HG02938 (cell line): Measurements from ENCODE around the gene RAB3B.
"Not testable (repeated sequence)": the region's sequence is repeated elsewhere in the genome, so short reads cannot be mapped to it uniquely, and the experiment has no call there.

Experiments
- ATAC-seq: cut with Tn5 transposase; IDR thresholded peaks from one replicate; pipeline ENCODE4 v1.9.1; 2021; ENCODE audit warnings: mild to moderate bottlenecking, moderate library complexity; ENCODE audit not compliant: unreplicated experiment

The RAB3B gene

DNA sequence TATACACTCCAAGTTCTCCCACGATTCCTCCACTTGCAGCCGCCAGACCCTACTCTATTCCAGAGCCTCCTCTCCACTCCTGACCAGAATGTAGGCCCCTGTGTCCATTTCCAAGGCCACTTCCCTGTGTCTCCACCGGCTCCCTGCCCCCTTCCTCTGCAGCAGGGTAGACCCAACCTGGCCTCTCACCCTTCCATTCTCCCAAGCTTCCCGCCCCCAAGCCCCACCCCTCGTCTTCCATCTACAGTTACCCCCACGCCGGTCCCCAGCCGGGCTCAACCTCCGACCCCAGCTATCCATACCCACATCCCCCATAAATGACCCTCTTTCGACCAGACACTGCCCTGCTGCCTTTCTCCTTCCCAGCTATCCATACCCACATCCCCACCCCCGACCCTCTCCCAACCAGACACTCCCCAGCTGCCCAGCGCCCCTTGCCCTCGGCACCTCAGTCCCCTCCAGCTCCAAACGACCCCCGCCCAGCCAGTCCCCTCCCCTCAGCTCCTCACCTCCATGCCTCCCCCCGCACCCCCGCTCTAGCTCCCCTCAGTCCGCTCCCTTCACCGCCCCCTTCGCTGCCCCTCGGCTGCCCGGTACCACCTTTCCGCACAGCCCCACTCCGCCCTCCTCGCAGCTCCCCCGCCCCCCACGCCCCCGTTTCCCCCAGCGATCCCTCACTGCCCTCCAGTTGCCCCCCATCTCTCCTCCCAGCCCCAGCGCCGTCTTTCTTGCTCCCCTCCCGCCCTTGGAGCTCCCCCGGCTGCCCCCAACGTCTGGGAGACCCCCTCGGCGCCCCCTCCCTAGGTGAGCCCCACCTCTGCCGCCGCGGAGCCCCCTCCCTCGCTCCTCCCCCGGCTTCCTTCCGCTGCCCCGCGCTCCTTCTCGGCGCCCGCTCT lies 670 bp downstream of the RAB3B start:
- ATAC-seq, result no peak

DNA sequence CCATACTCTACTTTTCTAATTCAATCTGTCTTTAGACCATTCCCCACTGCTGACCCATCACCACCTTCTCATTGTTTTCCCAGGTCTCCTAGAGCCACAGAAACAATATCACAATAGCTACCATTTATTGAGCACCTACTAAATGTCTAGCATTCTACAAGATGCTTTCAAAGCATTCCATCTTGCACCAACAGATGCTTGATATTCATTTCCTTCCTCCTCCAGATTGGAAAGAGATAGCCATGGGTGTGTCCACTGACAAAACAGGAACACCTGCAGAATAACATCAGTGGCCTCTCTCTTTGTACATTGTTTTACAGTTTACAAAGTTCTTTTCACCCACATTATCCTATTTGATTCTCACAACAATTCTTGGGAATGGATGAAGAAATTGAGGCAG lies 2.2 kb downstream of the RAB3B start:
- ATAC-seq, result no peak

DNA sequence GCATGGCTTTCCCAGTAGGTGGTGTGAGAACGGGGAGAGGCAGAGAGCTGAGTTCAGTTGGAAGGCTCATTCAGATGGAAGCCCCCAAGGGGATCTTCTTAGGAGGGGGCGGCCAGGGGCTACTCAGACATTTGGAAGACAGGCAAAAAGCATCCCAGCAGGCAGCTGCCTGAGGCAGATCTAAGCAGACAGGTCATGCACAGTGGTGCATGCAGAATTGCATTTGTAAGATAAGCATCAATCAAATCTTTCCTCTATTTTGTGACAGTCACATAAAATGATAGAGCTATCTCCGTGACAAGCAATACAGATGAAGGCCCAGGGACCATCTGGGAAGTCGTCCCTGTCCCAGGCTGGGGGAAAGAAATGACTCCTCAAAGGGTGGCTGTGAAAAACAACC lies 3.8 kb downstream of the RAB3B start:
- no peak for ATAC-seq

DNA sequence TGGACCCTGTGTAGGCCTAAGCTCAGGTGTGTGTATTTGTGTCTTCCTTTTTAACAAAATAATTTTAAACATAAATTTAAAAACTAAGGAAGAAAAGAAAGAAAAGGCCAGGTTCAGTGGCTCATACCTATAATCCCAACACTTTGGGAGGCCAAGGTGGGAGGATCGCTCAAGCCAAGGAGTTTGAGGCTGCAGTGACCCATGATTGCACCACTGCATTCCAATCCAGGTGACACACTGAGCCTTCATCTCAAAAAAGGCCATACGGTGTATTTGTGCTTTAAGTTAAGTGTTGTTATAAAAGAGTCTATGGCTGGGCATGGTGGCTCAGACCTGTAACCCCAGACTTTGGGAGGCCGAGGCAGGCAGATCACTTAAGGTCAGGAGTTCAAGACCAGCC lies 8.3 kb downstream of the RAB3B start:
- no peak for ATAC-seq

- no peak for ATAC-seq
Observed at GRCh38 chr1:51981555-51981954, 8.9 kb downstream of the RAB3B start.

GRCh38 chr1:51978099-51978498 lies 12.4 kb downstream of the RAB3B start:
- ATAC-seq, result no peak

- no peak for ATAC-seq
Observed at GRCh38 chr1:51976846-51977602, 13.5 kb downstream of the RAB3B start.

DNA sequence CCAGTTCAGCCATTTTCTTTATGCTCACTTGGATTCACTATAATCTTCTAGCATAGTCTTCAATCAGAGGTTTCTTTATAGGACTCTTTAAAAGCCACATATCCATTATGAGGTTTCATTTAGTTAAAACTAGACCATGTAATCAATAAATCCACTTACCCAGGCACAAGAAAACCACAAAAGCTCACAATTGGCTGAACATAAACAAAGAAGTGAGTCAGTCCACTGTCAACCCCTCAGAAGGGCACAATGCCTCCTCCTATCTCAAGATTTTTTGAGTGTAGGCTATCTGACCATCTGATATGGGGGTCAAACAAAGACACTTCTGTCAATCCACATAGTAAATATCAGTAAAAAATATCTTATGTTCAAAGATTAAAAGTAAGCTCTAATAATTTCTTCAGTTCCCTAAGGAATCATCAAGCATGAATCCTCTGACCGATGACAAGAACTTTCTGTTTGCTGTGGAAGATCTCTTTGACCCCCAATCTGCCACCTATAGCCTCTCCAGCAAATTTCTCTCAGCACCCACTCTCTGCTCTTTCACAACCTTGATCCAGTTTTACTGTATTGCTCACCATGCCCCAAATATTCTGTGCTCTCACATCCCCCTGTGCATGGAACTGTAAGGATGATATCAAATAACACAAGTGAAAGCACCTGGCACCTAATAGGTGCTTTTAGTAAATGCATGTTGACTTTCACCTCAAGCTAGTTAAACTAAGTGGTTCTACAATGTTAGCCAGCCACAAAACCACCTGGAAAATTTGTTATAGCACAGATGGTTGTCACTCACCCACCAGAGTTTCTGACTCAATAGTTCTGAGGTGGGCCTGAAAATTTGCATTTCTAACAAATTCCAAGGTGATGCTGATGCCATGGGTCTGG lies 16.7 kb downstream of the RAB3B start:
- ATAC-seq, result no peak

- no peak for ATAC-seq
Observed at GRCh38 chr1:51969038-51969705, 21.3 kb downstream of the RAB3B start.

GRCh38 chr1:51968632-51969031 lies 21.9 kb downstream of the RAB3B start:
- ATAC-seq, result no peak

DNA sequence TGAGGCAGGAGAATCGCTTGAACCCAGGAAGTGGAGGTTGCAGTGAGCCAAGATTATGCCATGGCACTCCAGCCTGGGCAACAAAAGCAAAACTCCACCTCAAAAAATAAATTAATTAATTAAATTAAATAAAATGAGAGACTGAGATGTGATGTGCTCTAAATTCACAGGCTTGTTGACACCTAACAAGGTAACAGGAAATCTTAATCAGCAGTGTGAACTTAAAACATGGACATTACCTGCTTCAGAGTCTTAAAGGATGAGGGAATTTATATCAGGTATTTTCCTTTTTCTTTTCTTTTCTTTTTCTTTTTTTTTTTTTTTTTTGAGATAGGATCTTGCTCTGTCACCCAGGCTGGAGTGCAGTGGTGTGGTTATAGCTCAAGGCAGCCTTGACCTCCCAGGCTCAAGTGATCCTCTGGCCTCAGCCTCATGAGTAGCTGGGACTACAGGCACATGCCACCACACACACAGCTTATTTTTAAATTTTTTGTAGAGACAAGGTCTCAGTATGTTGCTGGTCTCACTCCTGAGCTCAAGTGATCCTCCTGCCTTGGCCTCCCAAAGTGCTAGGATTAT lies 23.2 kb downstream of the RAB3B start:
- ATAC-seq, result not testable (repeated sequence)

DNA sequence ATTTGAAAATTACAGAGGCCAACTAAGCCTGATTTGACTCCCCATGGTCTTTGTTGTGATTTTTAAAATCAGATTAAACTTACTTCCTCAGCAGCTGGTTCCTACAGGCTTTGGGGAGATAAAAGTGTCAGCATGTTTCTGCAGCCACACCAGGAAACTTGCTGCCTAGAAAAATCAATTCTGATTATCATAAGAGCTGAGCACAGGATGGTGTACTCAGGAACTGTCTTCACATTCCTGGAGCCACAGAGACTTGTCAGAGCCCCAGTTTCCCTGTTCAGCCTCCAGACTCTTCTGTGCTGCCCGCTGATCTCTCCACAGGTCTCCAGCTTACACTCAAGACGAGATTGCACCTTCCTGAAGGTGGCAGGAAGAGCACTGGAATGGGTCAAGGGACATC lies 23.9 kb downstream of the RAB3B start:
- ATAC-seq, result no peak

- ATAC-seq, result no peak
Observed at GRCh38 chr1:51964309-51964696, 26.2 kb downstream of the RAB3B start.

- no peak for ATAC-seq
Observed at GRCh38 chr1:51963592-51964308, 26.8 kb downstream of the RAB3B start.

DNA sequence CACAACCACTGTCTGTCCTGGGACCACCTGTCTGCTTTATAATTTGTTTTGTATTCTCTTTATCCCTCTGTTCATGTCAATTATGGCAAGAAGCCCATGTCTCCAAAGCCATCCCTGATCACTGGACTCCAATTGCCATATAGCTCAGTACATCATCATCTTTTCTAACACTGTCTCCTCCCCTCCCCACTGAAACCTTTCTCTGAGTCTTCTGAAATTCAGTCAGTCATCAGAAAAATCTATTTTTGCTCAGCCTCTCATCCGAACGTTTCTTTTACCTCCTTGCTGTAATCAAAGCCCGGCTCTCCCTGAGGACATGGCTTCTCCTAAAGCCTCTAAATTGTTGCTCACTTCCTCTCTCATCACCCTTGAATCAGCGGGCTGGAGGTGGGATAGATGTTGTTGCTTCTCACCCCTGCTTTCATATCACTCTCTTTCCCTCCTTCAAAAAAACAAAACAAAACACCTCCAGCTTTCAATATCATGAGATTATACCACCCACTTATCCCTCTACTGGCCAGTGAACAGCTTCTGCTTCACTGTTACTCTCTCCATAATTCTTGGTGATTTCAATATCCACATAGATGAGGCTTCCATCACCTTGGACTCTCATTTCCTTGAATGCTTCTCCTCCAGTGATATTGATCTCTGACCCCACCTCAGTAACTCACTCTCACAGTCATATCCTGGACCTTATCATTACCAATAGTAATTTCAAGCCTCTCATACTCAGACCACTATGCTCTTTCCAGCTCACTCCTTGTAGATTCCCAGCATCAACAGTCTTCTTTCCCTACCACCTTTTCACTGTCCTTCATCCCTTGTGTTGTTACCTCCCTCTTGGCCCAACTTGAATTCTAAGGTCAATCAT lies 27.8 kb downstream of the RAB3B start:
- no peak for ATAC-seq

- no peak for ATAC-seq
Observed at GRCh38 chr1:51961954-51962353, 28.5 kb downstream of the RAB3B start.

- no peak for ATAC-seq
Observed at GRCh38 chr1:51961231-51961630, 29.3 kb downstream of the RAB3B start.

GRCh38 chr1:51960262-51960661 lies 30.2 kb downstream of the RAB3B start:
- no peak for ATAC-seq

GRCh38 chr1:51958824-51959223 lies 31.7 kb downstream of the RAB3B start:
- ATAC-seq, result no peak
